Lower lobe of right lung (tissue), 2 donors: ENCODE data around the gene TNP1. TPM values are rescaled to one million over a fixed set of nuclear protein-coding genes. Genes with fewer than 3 reads are reported as not detected.

ENCODE experiments used
- ATAC-seq, 2 donors: fragments of 200-7000 bp; cut with Tn5 transposase; one replicate each; pipeline ENCODE4 v1.9.1; 2020 to 2022; ENCODE audit warnings: mild to moderate bottlenecking in 2 of 2, moderate library complexity in 2 of 2
- DNase-seq: peaks from one replicate; pipeline ENCODE4 v3.0.0-alpha.2; 2020
- H3K27ac ChIP-seq: fragments of 200-600 bp; one replicate; pipeline ENCODE4 v1.8.0; 2022
- H3K27me3 ChIP-seq: fragments of 200-600 bp; one replicate; pipeline ENCODE4 v1.8.0; 2022; ENCODE audit warnings: low read depth
- H3K36me3 ChIP-seq: fragments of 200-600 bp; one replicate; pipeline ENCODE4 v1.8.0; 2022; ENCODE audit warnings: mild to moderate bottlenecking
- H3K4me1 ChIP-seq: fragments of 200-600 bp; one replicate; pipeline ENCODE4 v1.8.0; 2022
- H3K4me3 ChIP-seq: fragments of 200-600 bp; one replicate; pipeline ENCODE4 v1.8.0; 2022; ENCODE audit warnings: mild to moderate bottlenecking
- H3K9me3 ChIP-seq: fragments of 200-600 bp; one replicate; pipeline ENCODE4 v1.8.0; 2022
- CTCF ChIP-seq: fragments of 200-600 bp; IDR thresholded peaks from one replicate; pipeline ENCODE4 v1.8.0; 2022; ENCODE audit warnings: antibody characterized with exemption, mild to moderate bottlenecking
- intact Hi-C: fragments of 100-400 bp; cut with DNase I; formaldehyde crosslinking; loops from one replicate; pipeline ENCODE4 v1.11.0; 2022
- total RNA-seq: library from RNA; stranded (reverse); fragmentation: NEBNext Ultra II Directional; extraction: Animal tissue kit (Norgen Biotek cat#: 25700); gene quantifications from one replicate; pipeline ENCODE4 v1.2.1, GENCODE V29; 2021
- donor health status: DM: no; HTN: yes; CAD: no; lungs with severe emphysema.

TNP1 gene
- total RNA-seq, 1 donor from 2014 or later: not detected

- Histone ChIP-seq H3K27ac (no peak overlapping the region), H3K4me3 (no peak overlapping the region)
Measured at GRCh38 chr2:216888887-216889622, 29.2 kb upstream of the TNP1 start.

GRCh38 chr2:216888081-216888480, 28.2 kb upstream of the TNP1 start:
- no peak for TF ChIP-seq CTCF
- Histone ChIP-seq H3K4me1 (no peaks in the 10 kb centered on the region), H3K4me3 (no peak overlapping the region), H3K27me3 (no peaks in the 10 kb centered on the region), H3K9me3 (no peaks in the 10 kb centered on the region), H3K36me3 (no peaks in the 10 kb centered on the region), H3K27ac (no peak overlapping the region)
- ATAC-seq (no peak), DNase-seq (no peak)
- intact Hi-C loops: no loop called here

More at GRCh38 chr2:216888887-216889622, 29.2 kb upstream of the TNP1 start:
- no peak for TF ChIP-seq CTCF
- Histone ChIP-seq H3K27me3 (no peaks in the 10 kb centered on the region), H3K4me1 (no peaks in the 10 kb centered on the region), H3K36me3 (no peaks in the 10 kb centered on the region), H3K9me3 (no peaks in the 10 kb centered on the region)
- DNase-seq (no peak), ATAC-seq (no peak)
- intact Hi-C loops: no loop called here

GRCh38 chr2:216887138-216887537, 27.3 kb upstream of the TNP1 start:
- DNase-seq: no peak
- no peak overlapping the region for H3K27ac ChIP-seq
- H3K27me3 ChIP-seq: no peaks in the 10 kb centered on the region
- intact Hi-C loops: no loop called here
- no peak for TF ChIP-seq CTCF
- no peak overlapping the region for H3K4me3 ChIP-seq
- no peak for ATAC-seq
- no peaks in the 10 kb centered on the region for H3K4me1 ChIP-seq
- H3K9me3 ChIP-seq: no peaks in the 10 kb centered on the region
- no peaks in the 10 kb centered on the region for H3K36me3 ChIP-seq

GRCh38 chr2:216885117-216885553, 25.3 kb upstream of the TNP1 start:
- no peak for DNase-seq
- no peak for TF ChIP-seq CTCF

GRCh38 chr2:216884347-216884746, 24.5 kb upstream of the TNP1 start:
- ATAC-seq (no peak), DNase-seq (no peak)
- Histone ChIP-seq H3K36me3 (no peaks in the 10 kb centered on the region), H3K27me3 (no peaks in the 10 kb centered on the region), H3K27ac (no peak overlapping the region), H3K9me3 (no peaks in the 10 kb centered on the region), H3K4me1 (no peaks in the 10 kb centered on the region), H3K4me3 (no peak overlapping the region)
- intact Hi-C loops: no loop called here
- TF ChIP-seq CTCF: no peak

More at GRCh38 chr2:216885117-216885553, 25.3 kb upstream of the TNP1 start:
- Histone ChIP-seq H3K27ac (no peak overlapping the region), H3K4me3 (no peak overlapping the region), H3K4me1 (no peaks in the 10 kb centered on the region), H3K27me3 (no peaks in the 10 kb centered on the region), H3K9me3 (no peaks in the 10 kb centered on the region), H3K36me3 (no peaks in the 10 kb centered on the region)
- intact Hi-C loops: no loop called here
- no peak for ATAC-seq
